ENCODE measurements around the gene RMI2.
A peak's percentile ranks its signal among the peaks of the same experiment; 100 is the strongest.
"Not testable (repeated sequence)": the region's sequence is repeated elsewhere in the genome, so short reads cannot be mapped to it uniquely, and the experiment has no call there.

Gene RMI2

GRCh38 chr16:11345040-11345862, at the start of gene RMI2:
Gene RMI2, plus strand, starts transcription at chr16:11345459. Its CDS starts 13 bp downstream, at chr16:11345472.
- DNase-seq (ENCODE audit: insufficient read length, low spot score): peak; percentile 99
- FAIRE-seq: peak; percentile 40

- FAIRE-seq: no peak
These were observed 49.6 kb upstream of the RMI2 start for GRCh38 chr16:11295672-11296071.

GRCh38 chr16:11296351-11296705, 48.9 kb upstream of the RMI2 start:
- no peak for DNase-seq (ENCODE audit: insufficient read length, low spot score)
- FAIRE-seq: no peak

More at GRCh38 chr16:11295672-11296071, 49.6 kb upstream of the RMI2 start:
- DNase-seq (ENCODE audit: insufficient read length, low spot score): no peak

- FAIRE-seq: no peak
- DNase-seq (ENCODE audit: insufficient read length, low spot score): no peak
These were observed 48.4 kb upstream of the RMI2 start for GRCh38 chr16:11296706-11297491.

GRCh38 chr16:11297492-11298142, 47.6 kb upstream of the RMI2 start:
- no peak for FAIRE-seq
- no peak for DNase-seq (ENCODE audit: insufficient read length, low spot score)

- FAIRE-seq: no peak
These were observed 46.9 kb upstream of the RMI2 start for GRCh38 chr16:11298143-11298900.

GRCh38 chr16:11298950-11299547, 46.2 kb upstream of the RMI2 start:
- not testable (repeated sequence) for DNase-seq (ENCODE audit: insufficient read length, low spot score); FAIRE-seq

More at GRCh38 chr16:11298143-11298900, 46.9 kb upstream of the RMI2 start:
- DNase-seq (ENCODE audit: insufficient read length, low spot score): no peak

GRCh38 chr16:11299865-11300559, 45.2 kb upstream of the RMI2 start:
- DNase-seq (ENCODE audit: insufficient read length, low spot score): no peak
- no peak for FAIRE-seq

- FAIRE-seq (no peak), DNase-seq (ENCODE audit: insufficient read length, low spot score) (no peak)
These were observed 44.7 kb upstream of the RMI2 start for GRCh38 chr16:11300560-11300892.

- FAIRE-seq: no peak
- no peak for DNase-seq (ENCODE audit: insufficient read length, low spot score)
These were observed 43.4 kb upstream of the RMI2 start for GRCh38 chr16:11301645-11302501.

- FAIRE-seq (no peak), DNase-seq (ENCODE audit: insufficient read length, low spot score) (no peak)
These were observed 42.3 kb upstream of the RMI2 start for GRCh38 chr16:11302977-11303376.

- FAIRE-seq: no peak
- no peak for DNase-seq (ENCODE audit: insufficient read length, low spot score)
These were observed 41.7 kb upstream of the RMI2 start for GRCh38 chr16:11303405-11304138.

- FAIRE-seq (no peak), DNase-seq (ENCODE audit: insufficient read length, low spot score) (no peak)
These were observed 38.9 kb upstream of the RMI2 start for GRCh38 chr16:11306381-11306780.

GRCh38 chr16:11306997-11307638, 38.1 kb upstream of the RMI2 start:
- DNase-seq (ENCODE audit: insufficient read length, low spot score) (no peak), FAIRE-seq (no peak)

- FAIRE-seq: no peak
These were observed 37.4 kb upstream of the RMI2 start for GRCh38 chr16:11307639-11308492.

GRCh38 chr16:11308493-11309283, 36.6 kb upstream of the RMI2 start:
- FAIRE-seq (no peak), DNase-seq (ENCODE audit: insufficient read length, low spot score) (no peak)

More at GRCh38 chr16:11307639-11308492, 37.4 kb upstream of the RMI2 start:
- no peak for DNase-seq (ENCODE audit: insufficient read length, low spot score)
